Activated T-cell treated with anti-CD3 and anti-CD28 coated beads, Interleukin-2, amount 50 U/mL, for 4 hours (primary cell): ENCODE measurements around the gene KPNA3. TPM values are rescaled to one million over a fixed set of nuclear protein-coding genes. Genes with fewer than 3 reads are reported as not detected.

Experiments
- ATAC-seq, 2 donors: fragments of 200-7000 bp; cut with Tn5 transposase; one replicate each; pipeline ENCODE4 v1.10.0; 2021
- DNase-seq: peaks from one replicate; pipeline ENCODE4 v3.0.0-alpha.2; 2020
- H3K27me3 Mint-ChIP-seq: one replicate; pipeline ENCODE4 v1.8.0; 2021; ENCODE audit warnings: low read depth, mixed read lengths
- H3K36me3 Mint-ChIP-seq: one replicate; pipeline ENCODE4 v1.8.0; 2022; ENCODE audit warnings: mixed read lengths; ENCODE audit not compliant: insufficient read depth
- H3K4me1 Mint-ChIP-seq: one replicate; pipeline ENCODE4 v1.8.0; 2021; ENCODE audit warnings: low read depth, mixed read lengths
- H3K4me3 Mint-ChIP-seq: one replicate; pipeline ENCODE4 v1.8.0; 2021; ENCODE audit warnings: mild to moderate bottlenecking, moderate library complexity, mixed read lengths
- H3K9me3 Mint-ChIP-seq: one replicate; pipeline ENCODE4 v1.8.0; 2021; ENCODE audit warnings: mixed read lengths
- total RNA-seq, 3 donors: library from RNA; stranded (reverse); gene quantifications; one replicate each; pipeline ENCODE4 v1.2.1, GENCODE V29; 2021

KPNA3 gene
- total RNA-seq, 3 donors from 2014 or later: 65.1 to 76.3 (median 72.4) TPM

- Mint-ChIP-seq H3K36me3 (peaks cover 2% of the 10 kb centered on the region), H3K27me3 (no peaks in the 10 kb centered on the region), H3K4me1 (peaks cover 16% of the 10 kb centered on the region), H3K4me3 (no peak overlapping the region), H3K9me3 (no peaks in the 10 kb centered on the region)
- no peak for ATAC-seq
- no peak for DNase-seq
Observed at GRCh38 chr13:49693191-49693733, 99.2 kb downstream of the KPNA3 start.

- ATAC-seq (peak; percentile 98), DNase-seq (peak; percentile 88)
- peaks cover 20% of the 10 kb centered on the region for H3K4me1 Mint-ChIP-seq
- peaks cover 5% of the 10 kb centered on the region for H3K36me3 Mint-ChIP-seq
- H3K9me3 Mint-ChIP-seq: no peaks in the 10 kb centered on the region
- no peaks in the 10 kb centered on the region for H3K27me3 Mint-ChIP-seq
- peak within 1 kb of the TSS; percentile 88 for H3K4me3 Mint-ChIP-seq
Observed at GRCh38 chr13:49690995-49691784, 101.3 kb downstream of the KPNA3 start, which contains the start of gene EBPL. Gene EBPL, minus strand, starts transcription at chr13:49691486. Its CDS starts 62 bp downstream, at chr13:49691424.

- no peaks in the 10 kb centered on the region for H3K9me3 Mint-ChIP-seq
- H3K4me1 Mint-ChIP-seq: peaks cover 20% of the 10 kb centered on the region
- no peak for DNase-seq
- peaks cover 5% of the 10 kb centered on the region for H3K36me3 Mint-ChIP-seq
- no peaks in the 10 kb centered on the region for H3K27me3 Mint-ChIP-seq
- ATAC-seq: peak; percentile 2 to 8
- H3K4me3 Mint-ChIP-seq: peak overlapping the region; percentile 88
Observed at GRCh38 chr13:49690133-49690994, 102.1 kb downstream of the KPNA3 start.

GRCh38 chr13:49683489-49683888, 109.0 kb downstream of the KPNA3 start:
- Mint-ChIP-seq H3K4me3 (no peak overlapping the region), H3K36me3 (peaks cover 9% of the 10 kb centered on the region), H3K9me3 (no peaks in the 10 kb centered on the region), H3K4me1 (peaks cover 16% of the 10 kb centered on the region), H3K27me3 (no peaks in the 10 kb centered on the region)
- ATAC-seq (peak; percentile 86 to 91), DNase-seq (no peak)

- Mint-ChIP-seq H3K36me3 (peaks cover 4% of the 10 kb centered on the region), H3K27me3 (no peaks in the 10 kb centered on the region), H3K9me3 (no peaks in the 10 kb centered on the region), H3K4me3 (no peak overlapping the region), H3K4me1 (peaks cover 12% of the 10 kb centered on the region)
- ATAC-seq: no peak
- DNase-seq: no peak
Observed at GRCh38 chr13:49681842-49682435, 110.5 kb downstream of the KPNA3 start.

- Mint-ChIP-seq H3K4me1 (peaks cover 13% of the 10 kb centered on the region), H3K27me3 (no peaks in the 10 kb centered on the region), H3K9me3 (no peaks in the 10 kb centered on the region), H3K4me3 (no peak overlapping the region), H3K36me3 (peaks cover 6% of the 10 kb centered on the region)
- ATAC-seq: no peak
- no peak for DNase-seq
Observed at GRCh38 chr13:49679246-49679645, 113.2 kb downstream of the KPNA3 start.

GRCh38 chr13:49678191-49678914, 114.1 kb downstream of the KPNA3 start:
- Mint-ChIP-seq H3K27me3 (no peaks in the 10 kb centered on the region), H3K4me1 (peaks cover 6% of the 10 kb centered on the region)
- ATAC-seq: no peak

GRCh38 chr13:49676581-49677298, 115.7 kb downstream of the KPNA3 start:
- Mint-ChIP-seq H3K4me3 (no peak overlapping the region), H3K9me3 (no peaks in the 10 kb centered on the region), H3K4me1 (peaks cover 3% of the 10 kb centered on the region), H3K36me3 (peaks cover 6% of the 10 kb centered on the region), H3K27me3 (no peaks in the 10 kb centered on the region)
- no peak for DNase-seq
- no peak for ATAC-seq

More at GRCh38 chr13:49678191-49678914, 114.1 kb downstream of the KPNA3 start:
- no peak for DNase-seq
- H3K9me3 Mint-ChIP-seq: no peaks in the 10 kb centered on the region
- peaks cover 6% of the 10 kb centered on the region for H3K36me3 Mint-ChIP-seq
- H3K4me3 Mint-ChIP-seq: no peak overlapping the region

- no peaks in the 10 kb centered on the region for H3K27me3 Mint-ChIP-seq
- H3K9me3 Mint-ChIP-seq: no peaks in the 10 kb centered on the region
- no peak overlapping the region for H3K4me3 Mint-ChIP-seq
- DNase-seq: no peak
- peaks cover 2% of the 10 kb centered on the region for H3K4me1 Mint-ChIP-seq
- no peak for ATAC-seq
- H3K36me3 Mint-ChIP-seq: peaks cover 10% of the 10 kb centered on the region
Observed at GRCh38 chr13:49670828-49671227, 121.7 kb downstream of the KPNA3 start.

- no peak overlapping the region for H3K4me3 Mint-ChIP-seq
- DNase-seq (no peak), ATAC-seq (no peak)
- H3K36me3 Mint-ChIP-seq: peaks cover 12% of the 10 kb centered on the region
- no peaks in the 10 kb centered on the region for H3K4me1 Mint-ChIP-seq
- no peaks in the 10 kb centered on the region for H3K27me3 Mint-ChIP-seq
- H3K9me3 Mint-ChIP-seq: no peaks in the 10 kb centered on the region
Observed at GRCh38 chr13:49669735-49670309, 122.7 kb downstream of the KPNA3 start.

GRCh38 chr13:49667773-49668172, 124.7 kb downstream of the KPNA3 start:
- H3K4me1 Mint-ChIP-seq: no peaks in the 10 kb centered on the region
- peaks cover 12% of the 10 kb centered on the region for H3K36me3 Mint-ChIP-seq
- no peaks in the 10 kb centered on the region for H3K9me3 Mint-ChIP-seq
- no peaks in the 10 kb centered on the region for H3K27me3 Mint-ChIP-seq
- H3K4me3 Mint-ChIP-seq: no peak overlapping the region
- ATAC-seq (no peak), DNase-seq (no peak)

GRCh38 chr13:49664606-49665005, 127.9 kb downstream of the KPNA3 start:
- H3K36me3 Mint-ChIP-seq: peaks cover 18% of the 10 kb centered on the region
- H3K4me3 Mint-ChIP-seq: no peak overlapping the region
- DNase-seq (no peak), ATAC-seq (no peak)
- H3K27me3 Mint-ChIP-seq: no peaks in the 10 kb centered on the region
- H3K9me3 Mint-ChIP-seq: no peaks in the 10 kb centered on the region
- no peaks in the 10 kb centered on the region for H3K4me1 Mint-ChIP-seq

- no peaks in the 10 kb centered on the region for H3K4me1 Mint-ChIP-seq
- no peaks in the 10 kb centered on the region for H3K27me3 Mint-ChIP-seq
- peaks cover 11% of the 10 kb centered on the region for H3K36me3 Mint-ChIP-seq
- ATAC-seq: no peak
- H3K4me3 Mint-ChIP-seq: no peak overlapping the region
- DNase-seq: no peak
- no peaks in the 10 kb centered on the region for H3K9me3 Mint-ChIP-seq
Observed at GRCh38 chr13:49657241-49657641, 135.2 kb downstream of the KPNA3 start.
